ENCODE data around the gene BNC2. TPM values are rescaled to one million over a fixed set of nuclear protein-coding genes. Genes with fewer than 3 reads are reported as not detected.
"Not testable (repeated sequence)": the region's sequence is repeated elsewhere in the genome, so short reads cannot be mapped to it uniquely, and the experiment has no call there.

The BNC2 gene
- total RNA-seq, 1 donor from 2014 or later = 52.0 TPM

DNA sequence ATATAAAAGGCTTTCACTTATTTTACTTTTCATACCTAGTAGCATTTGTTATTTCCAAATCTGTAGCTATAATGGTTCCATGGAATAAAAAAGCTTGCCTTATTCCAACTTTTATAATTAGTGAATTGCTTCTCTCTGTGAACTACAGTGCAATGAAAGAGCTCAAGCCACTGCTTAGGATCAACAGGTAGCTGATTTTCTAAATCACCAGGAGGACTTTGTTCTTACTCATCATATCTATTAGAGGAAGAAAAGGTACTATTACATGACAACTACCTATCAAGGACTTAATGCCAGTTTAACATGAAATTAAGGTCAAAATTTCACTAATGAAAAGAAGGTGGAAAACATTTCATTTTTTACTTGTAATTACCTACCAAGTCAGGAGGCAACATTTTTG, 414.6 kb downstream of the BNC2 start:
- DNase-seq (ENCODE audit: low spot score) = no peak

DNA sequence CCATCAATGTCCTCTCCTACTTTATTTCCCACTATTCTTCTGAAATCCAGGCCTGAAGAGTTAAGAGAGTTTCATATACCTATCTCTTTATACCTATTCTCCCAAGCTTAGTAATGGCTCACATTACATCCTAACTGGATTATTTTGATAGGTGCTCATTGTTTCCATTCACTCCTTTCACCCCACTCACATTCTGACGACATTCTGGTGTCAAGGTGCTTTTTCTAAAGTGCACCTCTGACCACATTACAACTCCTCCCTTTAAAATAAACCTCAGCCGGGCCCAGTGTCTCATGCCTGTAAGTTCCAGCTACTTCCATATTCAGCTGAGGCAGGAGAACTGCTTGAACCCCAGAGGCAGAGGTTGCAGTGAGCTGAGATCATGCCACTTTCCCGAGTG, 417.1 kb downstream of the BNC2 start:
- DNase-seq (ENCODE audit: low spot score) = no peak

DNA sequence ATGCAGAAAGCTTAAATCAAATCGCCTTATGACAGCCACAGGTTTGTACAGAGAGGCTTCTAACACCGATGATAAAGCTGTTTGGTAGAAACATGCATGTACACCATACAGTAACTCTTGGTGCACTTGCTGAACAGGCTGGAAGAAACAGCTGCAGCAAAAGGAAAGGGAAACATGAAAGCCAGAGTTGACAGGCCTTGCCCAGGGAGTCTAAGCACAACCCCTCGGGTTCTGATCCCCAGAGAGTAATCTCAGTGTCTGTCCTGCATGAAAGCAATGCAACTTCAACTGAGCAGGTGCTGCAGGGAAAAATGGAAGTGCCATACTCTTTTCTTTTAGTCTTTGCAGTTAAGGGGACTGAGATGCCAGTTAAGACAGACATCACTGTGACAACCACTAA, 419.9 kb downstream of the BNC2 start:
- DNase-seq (ENCODE audit: low spot score) = no peak

DNA sequence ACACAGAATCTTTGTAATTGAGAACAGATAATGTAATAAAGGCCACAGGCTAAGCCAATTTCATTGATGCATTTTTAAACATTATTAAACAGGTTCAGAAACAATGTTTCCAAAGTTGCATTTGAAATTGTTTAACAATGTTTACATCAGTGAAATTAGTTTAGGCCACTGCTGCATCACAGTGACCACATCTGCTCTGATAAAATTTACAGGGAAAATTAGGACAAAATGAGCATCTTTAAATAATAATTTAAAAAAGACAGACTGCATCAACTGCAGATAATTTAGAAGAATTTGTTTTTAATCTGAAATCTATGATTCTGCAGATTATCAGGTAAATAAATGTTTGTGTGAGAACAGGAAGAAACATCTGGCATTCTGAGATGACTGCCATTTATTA, 420.4 kb downstream of the BNC2 start:
- no peak for DNase-seq (ENCODE audit: low spot score)

DNA sequence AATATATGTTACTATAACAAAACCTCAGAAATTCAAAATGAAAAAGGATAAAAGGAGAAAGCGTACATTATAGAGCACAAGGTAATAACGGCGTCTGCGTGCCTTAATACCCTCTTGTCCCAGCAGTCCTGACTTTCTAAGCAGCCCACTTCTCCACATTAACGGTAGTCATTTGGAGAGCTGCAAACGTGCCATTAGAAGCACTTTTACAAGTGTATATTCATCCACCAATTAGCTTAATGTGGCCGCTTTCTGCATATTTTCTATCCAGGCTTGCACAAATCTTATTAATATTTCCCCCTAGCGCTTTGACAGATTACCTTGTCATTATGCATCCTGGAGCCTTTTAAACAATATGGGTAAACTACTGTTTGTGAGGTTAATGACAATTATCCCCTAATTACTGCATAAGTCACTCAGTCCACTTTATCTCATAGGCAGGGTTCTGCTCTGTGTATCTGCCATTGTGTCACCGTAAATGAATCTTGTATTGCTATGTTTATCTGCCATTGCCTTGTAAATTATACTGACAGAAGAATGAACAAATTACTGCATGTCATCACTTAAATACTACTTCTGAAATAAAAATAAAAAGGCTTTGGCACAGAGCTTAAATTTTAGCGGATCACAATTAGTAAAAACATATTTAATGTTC, 421.3 kb downstream of the BNC2 start:
- no peak for DNase-seq (ENCODE audit: low spot score)

DNA sequence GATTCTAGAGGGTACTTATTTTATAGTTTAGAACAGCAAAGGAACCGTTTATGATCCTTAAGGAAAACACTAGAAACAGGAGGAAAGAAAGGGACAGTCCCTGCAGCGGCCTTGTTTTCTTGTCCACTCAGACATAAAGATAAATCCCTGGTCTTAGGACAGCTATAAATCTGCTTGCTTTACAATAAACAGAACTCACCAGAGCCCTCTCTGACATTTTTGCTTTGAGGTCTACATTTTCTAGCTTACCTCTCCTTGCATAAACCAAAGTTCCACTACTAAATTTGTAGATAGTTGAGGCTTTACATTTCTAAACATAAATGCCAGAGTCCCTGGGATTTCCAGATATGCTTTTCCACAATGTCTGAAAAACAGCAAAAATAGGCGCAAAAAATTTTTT, 422.5 kb downstream of the BNC2 start:
- no peak for DNase-seq (ENCODE audit: low spot score)

DNA sequence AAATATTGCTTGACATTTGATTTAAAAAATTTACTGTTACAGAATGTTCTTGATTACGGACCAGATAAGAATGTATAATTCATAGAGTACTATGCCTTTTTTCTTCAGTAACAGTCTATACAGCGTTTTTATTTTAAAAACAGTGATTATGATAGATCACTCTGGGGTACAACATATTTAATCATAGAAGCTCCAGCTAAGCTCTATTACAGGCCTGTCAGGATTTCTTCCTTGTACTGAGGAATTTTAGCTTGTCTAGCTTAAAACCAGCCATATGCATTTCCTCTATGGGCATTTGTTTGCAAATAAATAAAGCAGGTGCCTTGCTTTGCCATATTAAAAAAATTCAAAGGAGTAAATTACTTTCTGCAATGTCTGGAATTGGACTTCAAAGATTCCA, 423.8 kb downstream of the BNC2 start:
- DNase-seq (ENCODE audit: low spot score) = no peak

DNA sequence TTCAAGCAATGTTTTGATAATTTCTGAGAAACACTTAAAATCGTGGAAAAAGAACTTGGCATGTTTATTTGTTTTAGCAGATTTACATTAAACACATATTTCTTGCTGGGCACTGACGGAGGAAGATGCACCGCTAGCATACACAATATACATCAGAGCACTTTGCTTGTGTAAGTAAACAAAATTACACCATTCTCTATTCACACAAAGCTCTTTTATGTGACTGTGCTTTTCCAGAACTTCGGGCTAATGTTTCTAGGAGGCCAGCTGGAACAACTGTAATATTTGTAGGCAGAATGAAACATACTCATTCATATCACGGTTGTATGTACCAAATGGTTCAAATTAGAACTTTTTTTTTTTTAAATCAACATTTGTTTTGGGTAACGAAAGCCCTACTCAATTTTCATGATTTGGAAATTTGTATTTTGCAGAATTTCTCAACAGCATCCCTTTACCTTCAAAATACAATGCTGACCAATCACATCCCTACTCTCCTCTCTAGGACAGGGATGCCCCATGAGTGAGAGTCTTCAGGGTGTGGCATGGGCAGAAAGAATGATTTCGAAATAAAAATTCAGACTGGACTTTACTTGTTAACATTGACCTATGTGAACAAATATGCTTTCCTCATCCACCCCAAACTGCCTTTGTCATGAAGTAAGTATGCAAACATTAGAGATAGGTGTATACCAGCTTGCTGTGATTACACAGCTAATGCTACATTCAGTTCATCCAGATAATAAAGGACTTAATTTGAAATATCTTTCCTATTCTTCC, 425.1 kb downstream of the BNC2 start:
- DNase-seq (ENCODE audit: low spot score) = no peak

DNA sequence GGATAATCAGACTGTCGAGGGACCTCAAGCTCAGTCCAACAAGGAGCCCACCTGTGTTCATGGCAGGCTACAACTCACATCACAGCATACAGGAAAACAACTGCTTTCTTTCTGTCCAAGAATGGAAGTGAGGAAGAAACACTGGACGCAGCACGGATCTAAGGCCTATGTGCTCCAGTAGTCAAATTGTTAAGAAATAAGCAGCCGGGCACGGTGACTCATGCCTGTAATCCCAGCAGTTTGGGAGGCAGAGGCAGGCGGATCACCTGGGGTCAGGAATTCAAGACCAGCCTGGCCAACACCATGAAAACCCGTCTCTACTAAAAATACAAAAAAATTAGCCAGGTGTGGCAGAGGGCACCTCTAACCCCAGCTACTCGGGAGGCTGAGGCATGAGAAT, 427.8 kb downstream of the BNC2 start:
- DNase-seq (ENCODE audit: low spot score) = no peak

DNA sequence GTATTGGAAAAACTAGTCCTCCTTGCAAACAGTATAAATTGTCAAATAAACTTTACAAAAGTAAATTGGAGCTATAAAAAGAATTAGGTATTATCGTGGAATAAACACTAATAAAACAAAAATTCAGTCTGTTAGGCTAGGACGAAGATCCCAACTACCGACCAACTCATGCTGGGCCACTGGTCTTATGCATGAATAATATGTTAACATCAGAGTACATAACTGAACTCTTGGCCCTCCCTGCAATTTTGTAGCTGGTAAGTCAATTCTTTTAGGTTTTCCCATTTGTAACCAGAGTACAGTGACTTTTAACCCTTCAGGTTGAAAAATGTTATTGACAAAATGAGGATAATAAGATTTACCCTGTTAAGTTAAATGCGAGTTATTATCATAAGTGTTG, 428.7 kb downstream of the BNC2 start:
- DNase-seq (ENCODE audit: low spot score) = no peak

DNA sequence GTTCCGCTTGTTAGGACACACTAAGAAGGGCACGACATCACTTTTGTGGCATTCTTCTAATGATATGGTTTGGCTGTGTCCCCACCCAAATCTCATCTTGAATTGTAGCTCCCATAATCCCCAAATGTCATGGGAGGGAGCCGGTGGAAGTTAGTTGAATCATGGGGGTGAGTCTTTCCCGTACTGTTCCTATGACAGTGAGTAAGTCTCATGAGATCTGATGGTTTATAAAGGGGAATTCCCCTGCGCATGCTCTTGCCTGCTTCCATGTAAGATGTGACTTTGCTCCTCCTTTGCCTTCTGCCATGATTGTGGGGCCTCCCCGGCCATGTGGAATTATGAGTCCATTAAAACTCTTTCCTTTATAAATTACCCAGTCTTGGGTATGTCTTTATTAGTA, 431.6 kb downstream of the BNC2 start:
- not testable (repeated sequence) for DNase-seq (ENCODE audit: low spot score)

DNA sequence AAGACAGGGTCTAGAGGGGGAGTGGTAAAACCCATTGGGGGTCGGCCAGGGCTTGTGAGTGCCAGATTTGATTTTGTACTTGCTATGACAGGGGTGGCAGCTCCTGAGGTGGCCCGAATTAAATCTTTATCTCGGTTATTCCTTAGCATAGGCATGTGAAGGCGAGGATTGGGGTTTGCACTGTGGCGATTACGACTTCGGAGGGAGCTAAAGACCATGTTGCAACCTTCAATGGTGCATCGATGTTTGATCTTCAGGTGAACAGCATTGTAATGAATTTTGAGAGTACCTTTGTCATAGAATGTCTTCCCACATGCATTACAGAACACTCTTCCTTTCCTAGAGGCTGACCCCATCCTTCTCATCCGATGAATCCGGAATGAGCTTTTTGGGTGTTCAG, 433.9 kb downstream of the BNC2 start:
- DNase-seq (ENCODE audit: low spot score) = no peak

DNA sequence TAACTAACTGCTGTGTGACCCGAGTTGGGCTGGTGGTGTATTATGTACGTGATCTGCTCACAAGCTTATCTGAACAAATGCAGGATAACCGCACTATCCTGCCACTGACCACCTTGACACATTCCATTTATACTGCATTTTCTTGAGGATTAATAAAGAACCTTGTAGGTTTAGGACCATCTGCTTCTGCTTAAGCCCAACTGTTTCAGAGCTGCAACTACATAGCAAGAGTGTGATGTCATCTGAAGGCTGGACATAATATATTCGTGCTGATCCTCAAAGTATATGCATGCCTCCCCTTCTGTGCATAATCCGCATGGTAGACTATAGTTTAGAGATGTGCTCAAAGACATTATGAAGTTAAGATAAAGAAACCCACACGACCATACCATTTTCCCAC, 435.9 kb downstream of the BNC2 start:
- no peak for DNase-seq (ENCODE audit: low spot score)

DNA sequence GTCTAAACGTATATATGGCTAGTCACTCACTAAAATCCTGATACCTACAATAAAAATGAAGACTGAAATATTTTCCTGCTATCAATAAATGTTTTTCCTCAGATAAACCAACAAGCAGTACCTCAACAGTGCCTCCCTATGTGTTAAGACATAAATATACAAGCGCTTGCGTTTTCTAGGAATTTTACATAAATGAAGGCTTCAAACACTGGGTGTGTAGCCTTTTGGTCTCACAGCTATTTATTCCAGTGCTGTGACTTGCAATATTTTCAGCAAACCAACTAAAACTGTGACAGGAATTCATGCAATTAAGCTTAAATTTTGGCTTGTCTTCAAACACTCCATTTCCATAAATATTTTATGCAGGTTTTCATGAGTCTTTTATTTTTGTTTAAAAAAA, 437.0 kb downstream of the BNC2 start:
- no peak for DNase-seq (ENCODE audit: low spot score)

DNA sequence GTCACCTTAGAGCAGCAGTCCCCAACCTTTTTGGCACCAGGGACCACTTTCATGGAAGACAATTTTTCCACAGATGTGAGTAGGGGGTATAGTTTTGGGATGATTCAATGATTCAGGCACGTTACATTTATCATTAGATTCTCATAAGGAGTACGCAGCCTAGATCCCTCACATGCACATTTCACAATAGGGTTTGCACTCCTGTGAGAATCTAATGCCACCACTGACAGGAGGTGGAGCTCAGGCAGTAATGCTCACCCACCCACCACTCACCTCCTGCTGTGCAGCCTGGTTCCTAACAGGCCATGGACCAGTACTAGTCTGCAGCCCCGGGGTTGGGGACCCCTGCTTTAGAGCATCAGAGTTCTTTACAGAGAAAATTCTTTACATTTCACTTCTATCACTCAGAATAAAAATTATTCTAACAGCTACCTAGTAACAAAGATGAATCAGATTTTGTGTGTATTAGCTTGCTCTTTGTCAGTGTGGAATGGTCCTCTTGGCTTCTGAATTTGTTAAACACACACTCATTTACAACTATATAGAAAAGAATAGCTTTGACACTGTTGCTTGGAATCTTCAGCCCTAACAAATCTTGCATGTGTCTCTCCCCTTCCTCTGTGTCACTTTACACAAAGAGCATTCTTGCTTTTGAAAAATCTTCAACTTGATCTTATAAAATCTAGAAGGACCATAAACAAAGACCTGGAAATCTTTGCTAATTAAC, 438.6 kb downstream of the BNC2 start:
- DNase-seq (ENCODE audit: low spot score) = no peak

DNA sequence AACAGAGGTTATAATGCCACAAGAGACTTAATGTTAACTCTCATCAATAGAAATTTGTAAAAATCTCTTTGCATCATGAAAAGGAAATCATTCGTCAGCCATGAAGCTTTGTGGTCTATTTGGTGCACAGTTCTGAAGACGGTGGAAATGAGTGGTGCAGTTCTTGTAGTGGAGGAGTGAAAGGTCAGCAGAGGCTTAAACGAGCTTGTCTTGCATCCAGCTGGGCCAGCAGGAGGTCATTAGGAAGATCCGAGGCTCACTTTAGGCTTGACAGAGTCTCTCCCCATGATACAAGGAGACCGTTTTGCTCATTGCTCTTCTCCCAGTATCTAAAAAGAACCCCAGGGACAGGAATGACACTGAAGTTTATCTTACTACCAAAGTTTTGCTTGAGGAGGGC, 440.8 kb downstream of the BNC2 start:
- no peak for DNase-seq (ENCODE audit: low spot score)

DNA sequence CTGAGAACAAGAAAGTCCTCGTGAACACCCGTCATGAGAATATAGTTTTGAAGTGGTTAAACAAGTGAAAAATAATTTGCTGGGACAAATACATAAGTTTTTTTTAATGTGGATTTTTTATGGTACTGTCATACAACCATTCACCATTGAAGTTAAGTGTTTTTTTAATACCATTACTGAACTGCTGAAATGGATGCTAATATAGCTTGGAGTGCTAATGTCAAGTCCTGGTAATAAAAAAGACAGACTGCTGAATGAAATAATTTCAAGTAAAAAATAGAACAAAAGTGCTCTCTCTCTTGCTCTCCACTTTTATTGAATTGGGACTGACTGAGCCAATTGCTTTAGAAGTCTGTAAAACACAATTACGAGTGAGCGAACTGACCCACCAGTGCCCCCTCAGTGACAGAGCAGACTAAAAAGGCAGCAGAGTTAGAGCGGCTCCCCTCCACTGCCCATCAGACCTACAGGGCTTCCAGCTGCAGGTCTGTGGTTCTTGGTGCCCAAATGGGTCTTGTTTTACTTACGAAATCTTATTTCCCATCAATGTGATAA, 442.5 kb downstream of the BNC2 start:
- DNase-seq (ENCODE audit: low spot score) = no peak

DNA sequence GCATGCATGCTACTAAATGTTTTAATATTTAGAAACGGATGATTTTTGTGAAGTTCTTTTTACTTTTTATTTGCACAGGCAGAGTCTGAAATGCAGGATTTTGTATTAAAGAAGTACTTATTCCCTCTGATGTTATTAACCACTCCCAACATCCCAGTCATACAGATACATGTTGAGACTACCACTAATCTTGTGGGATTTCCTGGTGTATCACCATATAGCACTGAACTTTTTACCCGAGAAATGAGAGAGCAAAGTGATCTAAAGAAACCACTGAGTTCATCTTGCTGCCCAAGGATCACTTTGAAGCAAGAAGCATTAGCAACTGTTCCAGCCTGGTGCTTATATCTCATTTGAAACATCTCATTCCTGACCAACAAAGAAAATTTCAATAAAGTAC, 443.8 kb downstream of the BNC2 start:
- DNase-seq (ENCODE audit: low spot score) = no peak

DNA sequence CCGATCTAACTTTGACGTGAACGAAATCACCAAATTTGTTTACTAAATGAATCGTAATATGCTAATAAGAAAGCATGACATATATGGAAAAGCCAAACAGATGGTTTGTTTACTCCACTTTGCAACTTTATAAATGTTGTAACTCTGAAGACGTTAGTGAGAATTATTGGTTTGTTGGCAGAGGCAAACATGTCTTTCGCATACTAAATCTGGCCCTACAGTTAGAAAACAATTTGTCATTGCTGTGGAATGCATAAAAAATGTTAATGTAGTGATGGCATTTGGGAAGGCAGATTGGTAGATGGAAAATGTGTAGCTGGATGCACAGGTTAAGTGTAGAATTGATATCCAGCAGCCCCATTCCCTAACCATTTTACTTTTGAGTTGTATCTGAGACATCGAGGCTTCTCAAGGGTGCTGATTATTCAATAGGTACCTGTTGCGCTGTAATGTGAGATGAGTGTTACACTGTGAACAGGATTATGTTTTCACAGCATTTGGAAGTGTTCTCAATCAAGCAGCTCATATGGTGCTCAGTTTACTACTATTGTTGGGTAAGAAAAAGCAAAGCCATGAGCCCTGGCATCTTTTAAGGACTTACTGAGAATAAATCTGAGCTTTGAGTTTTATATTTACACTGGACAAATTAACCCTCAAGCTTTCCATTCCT, 444.8 kb downstream of the BNC2 start:
- no peak for DNase-seq (ENCODE audit: low spot score)

DNA sequence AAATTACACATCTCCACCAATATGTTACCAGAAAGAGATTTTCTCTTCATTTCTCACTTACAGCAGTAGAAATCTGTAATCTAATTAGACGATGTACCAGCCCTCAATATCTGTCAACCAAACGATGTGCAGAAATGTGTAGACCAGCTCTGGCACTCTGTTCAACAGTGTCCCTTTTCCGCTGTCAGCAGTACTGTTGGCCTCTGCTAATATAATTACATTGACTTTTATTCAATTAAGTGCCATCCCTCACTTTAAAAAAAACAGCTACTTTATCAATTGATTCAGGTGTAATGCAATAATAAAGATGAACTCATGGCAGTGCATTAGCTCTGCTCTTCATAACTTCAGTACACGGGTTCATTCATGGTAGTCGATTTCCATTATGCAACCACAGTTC, 448.4 kb downstream of the BNC2 start:
- no peak for DNase-seq (ENCODE audit: low spot score)

DNA sequence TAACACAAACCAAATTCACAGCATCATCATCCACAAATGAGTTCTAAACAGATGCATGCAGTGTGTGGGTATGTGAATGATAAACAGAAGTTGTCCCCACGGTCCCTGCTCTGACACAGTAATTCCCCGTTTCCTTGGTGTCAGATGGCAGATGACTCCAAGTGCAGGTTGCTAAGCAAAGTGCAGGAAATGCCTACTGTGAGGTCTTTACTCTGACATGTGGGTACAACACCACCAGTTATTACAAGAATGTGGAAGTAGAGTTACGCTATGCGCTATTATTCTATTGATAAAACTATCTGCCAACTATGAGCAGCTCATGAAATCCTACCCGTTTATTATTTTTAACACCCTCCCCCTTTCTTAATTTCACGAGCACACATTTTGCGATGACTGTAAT, 448.9 kb downstream of the BNC2 start:
- DNase-seq (ENCODE audit: low spot score) = no peak

DNA sequence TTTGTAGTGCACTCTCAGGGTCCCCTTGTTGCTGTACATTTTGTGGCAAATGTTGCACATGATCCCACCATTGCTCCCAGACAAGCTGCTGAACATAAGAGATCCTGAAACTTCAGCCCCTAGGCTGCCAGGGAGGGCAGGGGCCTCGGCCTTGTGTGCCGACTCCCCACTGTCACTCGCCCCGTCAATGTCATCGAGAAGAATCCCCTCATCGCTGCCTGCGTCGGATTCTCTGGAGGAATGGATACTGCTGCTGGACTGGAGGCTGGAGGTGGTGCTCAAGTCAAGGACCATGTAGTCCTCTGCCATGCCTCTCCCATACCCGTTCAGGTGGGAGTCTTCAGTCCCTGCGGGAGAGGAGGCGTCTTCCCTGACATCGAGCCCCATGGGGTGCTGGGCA, 451.3 kb downstream of the BNC2 start:
- no peak for DNase-seq (ENCODE audit: low spot score)

Data from mucosa of gallbladder (tissue), 1 donor.